Transverse colon (tissue), 4 donors: ENCODE measurements around the gene TRABD2A.

ENCODE experiments used
- CTCF ChIP-seq, 5 experiments: fragments of 200-600 bp in 3 of 5; fragments of 450-650 bp in 2 of 5; sonication (generic) in 3 of 5; IDR thresholded peaks; 1 replicate in 2 of 5; 2 replicates in 3 of 5; pipeline ENCODE4 v1.5.1; 2016 to 2017; ENCODE audit warnings: antibody characterized with exemption in 5 of 5, inconsistent platforms in 3 of 5, mild to moderate bottlenecking in 2 of 5, moderate library complexity in 1 of 5
- EP300 ChIP-seq: sonication (generic); formaldehyde crosslinking; IDR thresholded peaks from one replicate; pipeline ENCODE4 v1.6.1; 2017; ENCODE audit warnings: antibody characterized with exemption, low read depth
- POLR2A ChIP-seq: fragments of 450-650 bp; IDR thresholded peaks from one replicate; pipeline ENCODE4 v1.6.1; 2016; ENCODE audit warnings: antibody characterized with exemption, mild to moderate bottlenecking, moderate library complexity
- POLR2AphosphoS5 ChIP-seq, 3 donors: sonication (generic); formaldehyde crosslinking; IDR thresholded peaks; one replicate each; pipeline ENCODE4 v1.6.1; 2016; ENCODE audit warnings: antibody characterized with exemption in 3 of 3

- TF ChIP-seq CTCF (IDR thresholded peaks at IDR 0.05) (no peak), POLR2AphosphoS5 (IDR thresholded peaks at IDR 0.05) (no peak), POLR2A (no peak), EP300 (no peak)
These were observed 8.4 kb upstream of the TRABD2A start for GRCh38 chr2:84889332-84889731.
